Stimulated activated CD8-positive, alpha-beta memory T cell treated with anti-CD3 and anti-CD28 coated beads, Interleukin-2, amount 100 ng/mL, for 48 hours (primary cell): Measurements from ENCODE around the gene CFAP57.

Experiments
- DNase-seq, 2 donors: peaks; one replicate each; pipeline ENCODE4 v3.0.0-alpha.2; 2020; ENCODE audit warnings: low read depth in 2 of 2

Gene CFAP57

GRCh38 chr1:43276673-43277072 is 104.5 kb downstream of the CFAP57 start:
- no peak for DNase-seq

- no peak for DNase-seq
These were observed 105.2 kb downstream of the CFAP57 start for GRCh38 chr1:43277116-43277876.

GRCh38 chr1:43279161-43279560 is 107.0 kb downstream of the CFAP57 start:
- no peak for DNase-seq

GRCh38 chr1:43279666-43280065 is 107.5 kb downstream of the CFAP57 start:
- DNase-seq, result no peak

GRCh38 chr1:43280692-43281091 is 108.6 kb downstream of the CFAP57 start:
- DNase-seq, result no peak

GRCh38 chr1:43282220-43283195 is 110.4 kb downstream of the CFAP57 start:
- no peak for DNase-seq

- DNase-seq, result no peak
These were observed 111.9 kb downstream of the CFAP57 start for GRCh38 chr1:43284065-43284464.

GRCh38 chr1:43284546-43285110 is 112.5 kb downstream of the CFAP57 start:
- DNase-seq, result no peak

GRCh38 chr1:43285269-43285990 is 113.3 kb downstream of the CFAP57 start, which contains the start of gene C1orf210:
Gene C1orf210 (minus strand): TSS chr1:43285581. CDS start chr1:43283270, 2,311 bp downstream.
- DNase-seq, result no peak

GRCh38 chr1:43286115-43286514 is 114.0 kb downstream of the CFAP57 start:
- DNase-seq, result no peak

GRCh38 chr1:43286533-43286932 is 114.4 kb downstream of the CFAP57 start:
- DNase-seq, result no peak

GRCh38 chr1:43288058-43288784 is 116.1 kb downstream of the CFAP57 start:
- DNase-seq, result no peak

GRCh38 chr1:43288785-43289706 is 116.9 kb downstream of the CFAP57 start:
- DNase-seq, result no peak

- DNase-seq, result no peak
These were observed 120.1 kb downstream of the CFAP57 start for GRCh38 chr1:43292216-43292615.

GRCh38 chr1:43292679-43293078 is 120.5 kb downstream of the CFAP57 start:
- DNase-seq, result no peak

GRCh38 chr1:43293176-43293575 is 121.0 kb downstream of the CFAP57 start:
- no peak for DNase-seq

GRCh38 chr1:43293896-43294760 is 122.0 kb downstream of the CFAP57 start:
- DNase-seq, result no peak

GRCh38 chr1:43294761-43295160 is 122.6 kb downstream of the CFAP57 start:
- DNase-seq, result no peak

GRCh38 chr1:43296207-43296606 is 124.1 kb downstream of the CFAP57 start:
- DNase-seq, result no peak
